Activated CD4-positive, alpha-beta T cell treated with anti-CD3 and anti-CD28 coated beads, Interleukin-2, amount 50 U/mL, for 16 hours (primary cell): ENCODE measurements around the gene F7.
"Not testable (repeated sequence)": the region's sequence is repeated elsewhere in the genome, so short reads cannot be mapped to it uniquely, and the experiment has no call there.

Experiments
- DNase-seq: peaks from one replicate; pipeline ENCODE4 v3.0.0-alpha.2; 2020

Gene F7

DNA sequence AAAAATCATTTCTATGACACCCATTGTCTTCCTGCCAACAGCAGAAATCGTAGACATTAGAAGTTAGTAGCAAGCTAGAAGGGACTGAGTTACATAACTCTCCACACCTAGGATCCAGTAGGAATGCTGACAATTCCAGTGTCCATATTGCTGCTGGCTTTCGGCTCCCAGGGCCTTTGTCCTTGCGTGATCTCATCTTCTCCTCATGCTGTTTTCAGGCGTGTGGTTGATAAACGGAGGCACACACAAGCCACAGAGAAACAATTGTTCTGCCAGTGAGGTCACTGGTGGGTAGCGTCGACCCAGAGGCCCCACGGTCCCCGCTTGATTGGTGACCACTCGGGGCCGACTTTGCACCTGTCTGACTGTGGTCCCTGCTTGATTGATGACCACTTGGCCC is 31.6 kb upstream of the F7 start:
- DNase-seq: no peak

DNA sequence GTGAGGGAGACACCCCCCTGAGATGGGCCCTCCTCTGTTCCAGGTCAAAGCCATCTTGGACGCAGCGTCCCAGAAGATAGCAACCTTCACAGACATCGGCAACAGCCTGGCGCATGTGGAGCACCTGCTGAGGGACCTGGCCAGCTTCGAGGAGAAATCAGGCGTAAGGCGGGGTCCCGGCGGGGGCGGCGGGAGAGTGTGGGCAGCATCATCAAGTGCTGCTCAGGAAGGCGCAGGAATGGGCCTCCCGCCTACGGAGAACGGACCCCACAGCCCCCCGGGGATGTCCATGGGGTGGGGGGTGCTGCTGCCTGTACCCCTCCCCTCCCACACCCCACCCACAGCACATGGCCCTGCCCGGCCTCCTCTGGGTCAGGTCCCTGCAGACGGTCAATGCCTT is 31.2 kb upstream of the F7 start:
- no peak for DNase-seq

DNA sequence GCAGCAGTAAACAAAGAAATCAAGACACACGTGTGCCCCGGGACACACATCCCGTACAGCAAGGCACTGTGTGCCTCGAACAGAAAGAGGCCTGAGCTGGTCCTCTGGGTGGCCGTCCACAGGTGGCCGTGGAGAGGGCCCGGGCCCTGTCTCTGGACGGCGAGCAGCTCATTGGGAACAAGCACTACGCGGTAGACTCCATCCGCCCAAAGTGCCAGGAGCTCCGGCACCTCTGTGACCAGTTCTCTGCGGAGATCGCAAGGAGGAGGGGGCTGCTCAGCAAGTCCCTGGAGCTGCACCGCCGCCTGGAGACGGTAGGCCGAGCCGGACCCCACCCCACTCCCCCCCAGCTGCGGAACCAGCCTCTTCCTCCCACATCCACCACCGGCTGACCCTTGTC is 30.7 kb upstream of the F7 start:
- no peak for DNase-seq

DNA sequence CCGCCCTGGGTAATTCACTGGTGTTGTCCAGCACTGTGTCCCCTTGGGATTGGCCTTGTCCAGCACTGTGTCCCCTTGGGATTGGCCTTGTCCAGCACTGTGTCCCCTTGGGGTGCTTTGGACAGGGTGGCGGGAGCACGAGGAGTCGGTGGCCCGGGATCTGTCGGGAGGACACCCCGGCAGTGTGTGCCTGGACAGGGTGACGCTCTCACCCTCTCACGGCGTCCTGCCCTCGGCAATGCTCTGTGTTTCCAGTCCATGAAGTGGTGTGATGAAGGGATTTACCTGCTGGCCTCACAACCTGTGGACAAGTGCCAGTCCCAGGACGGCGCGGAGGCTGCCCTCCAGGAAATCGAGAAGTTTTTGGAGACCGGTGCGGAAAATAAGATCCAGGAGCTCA is 29.9 kb upstream of the F7 start:
- no peak for DNase-seq

DNA sequence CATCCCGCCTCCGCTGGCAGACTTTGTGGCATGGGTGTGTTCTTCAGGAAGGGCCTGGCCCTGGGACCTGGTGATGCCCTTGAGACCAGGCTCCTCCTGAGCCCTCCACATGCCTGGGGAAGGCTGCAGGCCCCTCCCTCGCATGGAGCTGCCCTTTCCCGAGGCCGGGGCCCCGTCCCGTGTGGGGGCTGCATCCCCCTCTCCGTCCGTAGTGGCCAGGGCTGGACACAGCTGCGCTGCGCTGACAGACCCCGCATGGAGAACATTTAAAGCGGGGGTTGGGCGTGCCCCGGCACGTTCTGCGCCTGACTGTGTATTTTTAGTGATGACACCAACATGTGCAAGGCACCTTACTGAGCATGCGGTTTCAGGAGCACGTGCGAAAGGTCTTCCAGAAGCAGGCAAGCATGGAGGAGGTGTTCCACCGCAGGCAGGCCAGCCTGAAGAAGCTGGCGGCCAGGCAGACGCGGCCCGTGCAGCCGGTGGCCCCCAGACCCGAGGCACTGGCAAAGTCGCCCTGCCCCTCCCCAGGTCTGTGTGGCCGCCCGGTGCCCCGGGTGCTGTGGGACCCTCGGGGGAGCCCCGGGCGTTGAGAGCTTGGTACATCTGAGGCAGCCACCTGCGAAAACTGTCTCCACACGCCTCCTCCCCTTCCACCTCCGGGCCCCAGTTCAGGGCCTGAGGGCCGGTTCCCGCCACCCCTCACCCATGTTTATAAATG is 28.8 kb upstream of the F7 start:
- no peak for DNase-seq

DNA sequence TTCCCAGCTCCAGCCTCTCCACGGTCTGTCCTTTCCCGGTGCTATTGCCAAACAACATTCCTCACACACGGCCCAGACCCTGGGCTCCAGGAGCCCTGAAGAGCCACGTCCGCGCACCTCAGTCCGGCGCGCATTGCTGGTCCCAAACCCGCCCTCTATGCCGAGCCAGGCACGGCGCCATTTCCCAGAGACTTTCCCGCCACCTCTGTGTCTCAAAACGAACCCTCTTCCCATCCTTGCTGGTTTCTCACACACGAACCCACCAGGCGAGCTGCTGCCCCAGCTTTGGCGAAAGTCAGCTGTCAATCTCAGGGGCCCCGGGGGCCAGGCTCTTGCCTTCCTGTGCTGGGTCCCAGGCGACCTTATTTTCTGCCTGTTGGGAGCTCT is 28.0 kb upstream of the F7 start:
- no peak for DNase-seq

DNA sequence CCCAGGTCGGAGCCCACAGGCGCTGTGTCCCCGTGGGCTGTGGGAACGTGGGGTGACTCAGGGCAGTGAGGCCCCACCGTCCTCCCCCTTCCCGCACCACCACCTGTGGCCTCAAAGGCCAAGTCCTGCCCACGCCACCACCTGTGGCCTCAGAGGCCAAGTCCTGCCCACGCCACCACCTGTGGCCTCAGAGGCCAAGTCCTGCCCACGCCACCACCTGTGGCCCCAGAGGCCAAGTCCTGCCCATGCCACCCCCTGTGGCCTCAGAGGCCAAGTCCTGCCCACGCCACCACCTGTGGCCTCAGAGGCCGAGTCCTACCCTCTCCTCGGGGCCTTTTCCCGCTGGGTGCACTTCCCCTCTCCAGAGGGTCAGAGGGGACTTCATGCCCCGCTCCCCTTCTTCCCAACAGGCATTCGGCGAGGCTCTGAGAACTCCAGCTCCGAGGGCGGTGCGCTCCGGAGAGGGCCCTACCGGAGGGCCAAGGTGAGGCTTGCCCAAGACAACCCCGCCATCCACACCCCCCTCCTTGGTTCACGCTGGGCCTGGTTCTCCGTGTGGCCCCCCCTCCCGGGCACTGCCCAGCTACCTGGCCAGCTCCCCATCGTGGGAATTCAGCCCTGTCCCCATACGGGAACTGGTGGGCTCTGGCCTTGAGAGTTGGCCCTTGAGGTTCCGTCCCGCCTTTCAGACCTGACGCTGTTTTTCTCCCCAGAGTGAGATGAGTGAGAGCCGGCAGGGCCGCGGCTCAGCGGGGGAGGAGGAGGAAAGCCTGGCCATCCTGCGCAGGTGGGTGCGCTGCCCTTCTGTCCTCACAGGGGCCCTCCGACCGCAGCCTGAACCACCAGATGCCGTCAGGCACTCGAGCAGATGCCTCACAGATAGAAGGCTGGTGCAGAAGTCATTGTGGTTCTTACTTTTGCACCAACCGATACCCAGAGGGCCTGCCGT is 27.4 kb upstream of the F7 start:
- no peak for DNase-seq

DNA sequence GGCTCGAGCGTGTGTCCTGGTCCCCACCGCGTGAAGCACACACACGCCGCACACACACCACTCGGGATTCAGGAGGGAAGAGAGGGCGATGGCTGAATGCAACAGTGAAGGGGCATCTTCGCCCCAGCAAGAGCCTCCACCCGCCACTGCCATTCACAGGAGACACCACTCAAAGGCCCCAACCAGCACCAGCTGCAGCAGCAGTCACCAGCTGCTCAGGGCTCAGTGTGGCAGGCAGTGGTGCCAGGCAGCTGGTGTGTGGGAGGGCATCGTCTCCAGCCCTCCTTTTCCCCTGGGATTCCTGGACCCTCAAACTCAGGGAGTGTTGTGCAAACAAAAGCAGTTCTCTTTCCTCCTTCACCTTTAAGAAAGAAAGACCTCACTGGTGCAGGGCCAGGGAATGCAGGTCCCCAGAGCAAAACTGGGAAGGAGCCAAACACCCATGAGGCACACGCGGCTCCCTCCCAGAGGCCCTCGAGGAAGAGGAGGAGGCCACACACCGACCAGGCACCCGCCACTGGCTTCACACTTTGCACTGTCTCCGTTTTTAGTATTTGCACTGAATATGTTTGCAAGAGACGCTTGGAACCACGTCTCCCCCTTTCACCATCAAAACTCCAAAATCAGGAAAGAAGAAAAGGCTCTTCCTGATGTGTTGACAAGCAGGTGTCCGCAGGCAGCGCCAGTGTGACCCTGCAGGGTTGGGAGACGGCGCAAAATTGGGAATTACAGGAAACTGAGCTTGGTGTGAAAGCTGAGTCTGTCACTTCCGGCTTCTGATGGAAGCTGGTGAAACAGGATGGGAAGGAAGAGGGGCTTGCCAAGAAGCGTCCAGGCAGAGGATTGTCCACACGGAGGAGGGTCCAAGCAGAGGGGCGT is 26.4 kb upstream of the F7 start:
- no peak for DNase-seq

DNA sequence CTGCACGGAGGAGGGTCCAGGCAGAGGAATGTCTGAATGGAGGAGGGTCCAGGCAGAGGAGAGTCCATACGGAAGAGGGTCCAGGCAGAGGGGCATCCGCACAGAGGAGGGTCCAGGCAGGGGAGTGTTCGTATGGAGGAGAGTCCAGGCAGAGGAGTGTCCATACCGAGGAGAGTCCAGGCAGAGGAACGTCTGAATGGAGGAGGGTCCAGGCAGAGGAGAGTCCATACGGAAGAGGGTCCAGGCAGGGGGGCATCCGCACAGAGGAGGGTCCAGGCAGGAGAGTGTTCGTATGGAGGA is 25.9 kb upstream of the F7 start:
- not testable (repeated sequence) for DNase-seq

DNA sequence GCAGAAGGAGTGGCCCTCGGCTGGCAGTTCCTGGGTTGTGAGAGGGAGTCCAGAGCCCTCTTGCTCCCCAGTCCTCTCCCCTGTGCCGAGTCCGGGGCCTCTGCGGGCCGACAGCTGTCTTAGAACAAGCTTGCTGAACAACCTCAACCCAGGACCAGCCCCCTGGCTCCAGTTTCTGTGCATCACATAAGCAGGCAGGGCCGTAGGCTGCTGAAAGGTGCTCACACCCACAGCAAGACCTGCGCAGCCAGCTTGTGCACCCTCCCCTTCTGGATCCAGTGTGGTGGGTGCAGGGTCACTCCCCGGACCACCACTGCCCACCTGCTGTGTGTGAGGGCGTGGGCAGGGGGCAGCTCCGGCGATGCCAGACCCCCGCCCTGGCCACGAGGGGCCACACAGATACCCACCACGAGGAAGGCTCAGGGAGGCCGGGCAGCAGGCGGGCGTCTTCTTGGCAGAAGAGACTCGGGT is 25.2 kb upstream of the F7 start:
- no peak for DNase-seq

DNA sequence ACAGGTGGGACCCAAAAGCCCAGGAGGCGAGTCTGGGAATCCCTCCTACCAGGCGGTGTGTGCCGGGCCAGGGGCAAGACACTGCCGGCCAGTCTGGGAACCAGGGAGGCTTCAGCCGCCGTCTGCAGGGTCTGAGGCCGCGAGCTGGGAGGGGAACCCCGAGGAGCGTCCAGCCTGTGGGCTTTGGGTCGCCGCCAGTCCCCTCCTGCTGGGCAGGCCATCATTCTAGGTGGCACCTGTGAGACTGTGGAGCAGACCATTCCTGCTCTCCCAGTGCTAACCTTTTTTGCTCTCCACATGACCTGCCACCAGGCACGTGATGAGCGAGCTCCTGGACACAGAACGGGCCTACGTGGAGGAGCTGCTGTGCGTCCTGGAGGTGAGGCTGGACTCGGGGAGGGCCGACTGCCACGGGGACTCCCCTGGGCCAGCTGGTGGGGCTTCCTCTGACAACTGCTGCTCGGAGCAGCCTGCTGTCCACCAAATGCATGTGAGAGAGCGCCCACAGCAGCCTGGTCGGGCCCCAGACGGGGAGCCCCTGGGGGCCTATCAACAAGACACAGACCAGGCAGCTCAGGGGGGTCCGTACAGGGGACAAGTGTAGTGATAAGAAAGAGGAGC is 24.6 kb upstream of the F7 start:
- DNase-seq: no peak

DNA sequence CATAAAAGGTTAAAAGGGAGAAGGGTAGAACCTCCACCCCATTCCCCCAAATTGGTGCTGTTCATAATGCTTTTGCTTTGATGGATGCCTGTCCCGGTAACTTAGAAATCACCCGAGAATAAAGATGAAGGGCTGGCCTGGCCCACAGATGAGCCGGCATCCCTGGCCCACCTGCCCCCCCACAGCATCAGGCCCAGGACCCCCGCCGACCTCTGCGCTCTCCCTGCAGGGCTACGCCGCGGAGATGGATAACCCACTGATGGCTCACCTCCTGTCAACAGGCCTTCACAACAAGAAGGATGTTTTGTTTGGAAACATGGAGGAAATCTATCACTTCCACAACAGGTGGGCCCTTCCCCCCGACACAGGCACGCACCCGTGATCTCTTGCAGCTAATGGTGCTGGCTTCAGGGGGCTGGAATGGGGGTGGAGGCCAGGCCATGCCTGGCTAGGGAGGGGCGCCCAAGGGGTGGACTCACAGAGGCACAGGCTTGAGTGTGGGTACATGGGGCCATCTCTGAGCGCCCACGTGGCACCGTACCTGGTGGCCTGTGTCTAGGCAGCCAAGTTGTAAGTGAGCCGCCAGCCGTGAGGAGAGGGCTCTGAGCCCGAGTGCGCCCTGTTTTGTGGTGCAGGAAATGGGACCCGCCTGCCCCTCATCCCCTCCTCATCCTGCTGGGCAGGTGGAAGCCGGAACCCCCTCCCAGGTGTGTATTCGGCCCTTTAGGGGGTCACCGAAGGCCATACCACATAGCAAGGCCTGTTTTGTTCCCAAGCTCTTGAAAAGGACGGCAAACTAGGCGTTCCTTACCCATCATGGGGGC is 23.2 kb upstream of the F7 start:
- no peak for DNase-seq

DNA sequence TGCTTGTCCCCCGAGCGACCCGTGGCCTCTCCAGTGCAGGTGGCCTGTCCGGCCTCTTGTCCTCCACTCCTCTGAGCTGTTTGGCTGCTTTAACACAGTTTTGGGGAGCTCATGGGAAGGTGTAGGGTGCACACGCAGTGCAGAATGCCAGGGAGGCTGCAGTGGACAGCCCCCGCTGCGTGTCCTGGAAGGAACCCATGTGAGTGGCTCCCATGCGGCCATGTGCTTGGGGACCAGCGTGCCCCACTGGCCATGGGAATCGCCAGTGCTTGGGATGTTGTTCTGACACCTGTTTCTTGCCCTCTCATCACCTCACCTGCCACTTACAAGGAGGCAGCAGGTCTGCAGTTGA is 22.6 kb upstream of the F7 start:
- no peak for DNase-seq

DNA sequence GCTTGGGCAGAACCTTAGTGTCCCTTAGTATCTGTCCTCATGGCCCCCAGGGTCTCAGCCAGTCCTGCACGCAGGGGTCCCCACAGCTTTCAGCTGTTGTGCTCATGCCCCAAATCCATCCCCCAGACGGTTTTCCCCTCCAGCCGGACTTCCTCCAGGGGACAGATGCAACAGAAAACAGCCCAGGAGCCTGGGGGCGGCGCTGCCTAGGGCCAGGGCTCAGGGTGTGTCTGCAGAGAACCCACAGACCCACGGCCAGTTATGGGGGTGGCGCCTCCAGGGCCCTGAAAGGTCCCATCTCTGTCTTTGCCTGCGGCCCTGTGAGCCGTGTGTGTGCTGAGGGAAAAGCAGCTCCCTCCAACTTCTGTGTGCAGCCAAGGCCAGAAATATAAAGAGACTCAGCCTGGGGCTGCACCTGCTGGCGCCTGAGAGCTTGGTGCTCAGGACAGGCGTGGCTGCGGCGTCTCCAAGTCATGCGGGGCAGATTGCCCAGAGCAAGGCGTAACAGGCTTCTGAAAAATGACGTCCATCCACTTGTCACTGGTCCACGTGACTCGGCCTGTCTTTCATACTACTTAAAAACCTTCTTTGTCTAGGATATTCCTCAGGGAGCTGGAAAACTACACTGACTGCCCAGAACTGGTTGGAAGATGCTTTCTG is 22.1 kb upstream of the F7 start:
- DNase-seq: no peak

DNA sequence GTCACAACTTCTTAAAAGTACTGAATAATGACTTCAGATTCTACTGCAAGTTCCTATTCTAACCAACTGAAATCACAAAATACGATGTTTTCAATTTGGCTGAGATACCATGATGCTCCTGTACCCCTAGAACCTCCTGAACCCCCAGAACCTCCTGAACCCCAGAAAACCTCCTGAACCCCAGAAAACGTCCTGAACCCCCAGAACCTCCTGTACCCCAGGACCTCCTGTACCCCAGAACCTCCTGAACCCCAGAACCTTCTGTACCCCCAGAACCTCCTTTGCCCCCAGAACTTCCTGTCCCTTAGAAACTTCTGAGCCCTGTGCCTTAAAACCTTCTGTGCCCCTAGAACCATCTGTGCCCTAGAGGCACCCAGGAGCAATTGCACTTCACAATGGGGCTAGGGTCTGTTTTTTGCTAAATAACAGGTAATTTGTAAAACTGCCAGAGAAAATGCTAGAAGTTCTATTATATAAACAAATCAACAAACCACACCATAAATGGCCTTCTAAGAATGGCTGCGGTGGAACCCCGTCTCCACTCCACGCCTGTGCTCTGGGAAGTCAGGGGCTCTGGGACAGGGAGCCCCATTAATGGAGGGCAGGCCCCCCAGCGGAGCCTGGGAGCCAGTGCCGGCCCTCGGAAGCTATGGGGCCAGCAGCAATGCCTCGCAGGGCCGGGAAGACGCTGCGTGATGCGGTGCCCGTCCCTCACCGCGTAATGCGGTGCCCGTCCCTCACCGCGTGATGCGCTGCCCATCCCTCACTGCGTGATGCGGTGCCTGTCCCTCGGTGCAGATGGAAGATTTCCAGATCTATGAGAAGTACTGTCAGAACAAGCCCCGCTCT is 21.3 kb upstream of the F7 start:
- no peak for DNase-seq

DNA sequence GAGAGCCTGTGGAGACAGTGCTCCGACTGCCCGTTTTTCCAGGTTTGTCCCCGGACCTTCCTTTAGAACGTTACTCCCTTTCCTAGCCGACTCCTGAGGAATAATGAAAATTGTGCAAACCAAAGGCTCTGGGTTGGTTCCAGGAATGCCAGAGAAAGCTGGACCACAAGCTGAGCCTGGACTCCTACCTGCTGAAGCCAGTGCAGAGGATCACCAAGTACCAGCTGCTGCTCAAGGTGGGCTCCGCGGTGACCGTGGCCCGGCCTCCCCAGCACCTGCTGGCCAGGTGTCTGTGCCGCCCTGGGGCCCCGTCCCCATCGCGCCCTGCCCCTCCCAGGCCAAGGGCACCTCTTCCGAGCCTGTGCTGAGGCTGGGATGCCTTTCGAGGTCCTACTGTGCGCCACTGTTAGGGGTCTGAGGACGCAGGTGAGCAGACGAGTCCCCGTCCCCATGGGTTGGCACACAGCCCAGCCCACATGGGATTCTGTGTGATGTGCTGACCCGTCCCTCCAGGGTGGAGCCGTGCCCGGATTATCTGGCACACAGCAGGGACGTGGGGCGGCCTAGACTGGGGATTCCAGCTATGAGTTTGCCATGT is 20.5 kb upstream of the F7 start:
- no peak for DNase-seq

DNA sequence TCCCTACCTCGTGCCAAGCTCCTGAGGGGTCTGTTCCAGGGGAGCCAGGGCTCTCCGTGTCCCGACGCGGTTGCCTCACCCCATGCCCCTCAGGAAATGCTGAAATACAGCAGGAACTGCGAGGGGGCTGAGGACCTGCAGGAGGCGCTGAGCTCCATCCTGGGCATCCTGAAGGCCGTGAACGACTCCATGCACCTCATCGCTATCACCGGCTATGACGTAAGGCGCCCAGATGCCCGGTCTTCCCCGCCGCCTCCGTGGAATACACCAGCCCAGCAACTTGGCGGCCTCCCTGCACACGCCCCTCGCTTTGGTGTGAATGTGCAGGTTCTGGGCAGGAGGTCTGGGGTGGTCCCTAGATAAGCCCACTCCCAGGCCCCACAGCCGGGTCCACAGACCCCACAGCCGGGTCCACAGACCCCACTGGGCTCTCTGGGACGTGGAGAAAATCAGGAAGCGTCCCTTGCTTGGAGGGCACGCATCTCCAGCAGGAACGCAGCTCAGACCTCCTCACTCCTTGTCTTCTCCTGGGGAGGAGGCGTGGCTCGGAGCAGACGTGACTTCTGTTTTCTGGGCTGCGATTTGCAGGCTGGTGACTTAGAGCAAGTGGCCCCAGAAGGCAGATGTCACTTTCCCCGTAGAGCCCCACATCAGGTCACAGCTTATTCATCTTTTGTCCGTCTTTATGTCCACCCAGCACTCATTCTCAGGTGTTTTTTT is 19.4 kb upstream of the F7 start:
- DNase-seq: no peak

DNA sequence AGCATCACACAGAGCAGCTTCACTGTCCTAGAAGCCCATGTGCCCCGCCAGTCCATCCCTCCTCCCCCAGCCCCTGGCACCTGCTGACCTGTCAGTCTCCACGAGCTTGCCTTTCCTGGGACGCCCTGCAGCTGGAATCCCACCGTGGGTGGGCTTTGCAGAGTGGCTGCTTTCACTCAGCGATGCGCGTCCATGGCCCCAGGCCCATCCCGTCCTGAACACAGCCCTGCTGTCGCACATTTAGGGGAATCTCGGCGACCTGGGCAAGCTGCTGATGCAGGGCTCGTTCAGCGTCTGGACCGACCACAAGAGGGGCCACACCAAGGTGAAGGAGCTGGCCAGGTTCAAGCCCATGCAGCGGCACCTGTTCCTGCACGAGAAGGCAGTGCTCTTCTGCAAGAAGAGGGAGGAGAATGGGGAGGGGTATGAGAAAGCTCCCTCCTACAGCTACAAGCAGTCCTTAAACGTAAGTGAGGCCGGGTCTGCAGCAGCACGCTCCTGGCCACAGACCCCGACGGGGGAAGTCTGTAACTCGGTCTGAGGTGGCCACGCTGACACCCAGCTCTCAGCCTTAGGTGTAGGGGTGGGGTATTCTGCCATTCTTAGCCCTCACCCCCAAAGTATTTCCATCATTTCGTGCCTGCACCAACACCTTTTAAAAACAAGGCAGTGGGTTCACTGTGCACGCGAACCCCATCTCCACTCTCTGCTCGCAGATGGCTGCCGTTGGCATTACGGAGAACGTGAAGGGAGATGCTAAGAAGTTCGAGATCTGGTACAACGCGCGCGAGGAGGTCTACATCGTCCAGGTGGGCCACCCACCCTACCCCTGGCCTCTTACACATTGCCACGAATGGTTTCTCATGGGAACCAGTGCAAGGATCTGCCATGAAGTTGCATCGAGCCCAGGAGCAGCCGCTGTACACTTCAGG is 18.3 kb upstream of the F7 start:
- no peak for DNase-seq
